NCI-H510A (cell line): Measurements from ENCODE around the gene ATIC.

Experiments used
- DNase-seq: peaks from one replicate; lab custom pipeline; 2025; lab: John Stamatoyannopoulos, UW

ATIC gene

GRCh38 chr2:215361211-215361875 is 49.5 kb downstream of the ATIC start:
- DNase-seq, result no peak

- DNase-seq, result no peak
Observed at GRCh38 chr2:215361876-215362561, 50.2 kb downstream of the ATIC start.

GRCh38 chr2:215362562-215362904 is 50.7 kb downstream of the ATIC start:
- DNase-seq, result no peak

GRCh38 chr2:215363039-215363438 is 51.2 kb downstream of the ATIC start:
- DNase-seq, result no peak

- DNase-seq, result no peak
Observed at GRCh38 chr2:215363461-215364156, 51.8 kb downstream of the ATIC start.

GRCh38 chr2:215364157-215365155 is 52.6 kb downstream of the ATIC start:
- DNase-seq, result no peak

GRCh38 chr2:215365184-215365658 is 53.4 kb downstream of the ATIC start:
- DNase-seq, result no peak

- DNase-seq, result no peak
Observed at GRCh38 chr2:215366440-215367032, 54.7 kb downstream of the ATIC start.

- no peak for DNase-seq
Observed at GRCh38 chr2:215367662-215368492, 56.0 kb downstream of the ATIC start.

GRCh38 chr2:215368493-215368809 is 56.6 kb downstream of the ATIC start:
- no peak for DNase-seq

- DNase-seq, result no peak
Observed at GRCh38 chr2:215369181-215369760, 57.4 kb downstream of the ATIC start.

GRCh38 chr2:215370112-215370965 is 58.5 kb downstream of the ATIC start:
- no peak for DNase-seq

- no peak for DNase-seq
Observed at GRCh38 chr2:215371915-215372897, 60.3 kb downstream of the ATIC start.

GRCh38 chr2:215372968-215373649 is 61.2 kb downstream of the ATIC start:
- DNase-seq, result no peak

GRCh38 chr2:215374002-215374401 is 62.1 kb downstream of the ATIC start:
- DNase-seq, result no peak

GRCh38 chr2:215374642-215375466 is 63.0 kb downstream of the ATIC start:
- DNase-seq, result no peak

GRCh38 chr2:215375467-215375830 is 63.6 kb downstream of the ATIC start:
- DNase-seq, result no peak
